ENCODE data around the gene ELOVL2. TPM values are rescaled to one million over a fixed set of nuclear protein-coding genes. Genes with fewer than 3 reads are reported as not detected.

The ELOVL2 gene
- total and polyA plus RNA-seq, 10 of the 15 experiments (the other 5 are each of a cell fraction or from before 2014, with no cell fraction given): 0.01 to 0.03 TPM; not detected in 8

DNA sequence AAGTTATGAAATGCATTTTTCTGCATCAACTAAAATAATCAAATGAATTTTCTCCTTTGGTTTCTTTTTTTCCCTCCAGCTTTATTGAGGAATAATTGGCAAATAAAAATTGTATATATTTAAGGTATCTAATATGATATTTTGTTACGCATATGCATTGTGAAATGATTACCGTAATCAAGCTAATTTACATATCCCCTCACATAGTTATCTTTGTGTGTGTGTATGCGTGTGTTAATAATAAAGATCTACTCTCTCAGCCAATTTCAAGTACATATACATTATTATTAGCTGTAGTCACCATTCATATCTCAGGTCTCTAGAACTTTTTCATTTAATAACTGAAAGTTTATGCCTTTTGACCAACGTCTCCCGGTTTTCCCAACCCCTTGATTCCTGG lies 96.1 kb downstream of the ELOVL2 start:
- no peak overlapping the region for H3K4me2 ChIP-seq (ENCODE audit: control insufficient read depth, insufficient read depth)
- no peak overlapping the region for H3K27ac ChIP-seq (ENCODE audit: control insufficient read depth, insufficient read depth)
- ChIA-PET RAD21 (ENCODE audit: unreplicated experiment) (no interaction called here), POLR2A (no interaction called here), SMC1A (ENCODE audit: uncharacterized antibody, unreplicated experiment) (interaction anchor here (0.9 to 1.6 kb wide), 3 partner anchors 121 to 548 kb away, joined by 3 to 4 read pairs (median 3); no protein-coding TSS in a partner anchor), CTCF (interaction anchor here (5.9 kb wide), 1 partner anchor 123 kb away, joined by 64 read pairs; no protein-coding TSS in a partner anchor)
- no peak for ATAC-seq
- no peak for DNase-seq (ENCODE audit: low read depth, low spot score)
- H3K79me2 ChIP-seq (ENCODE audit: control insufficient read depth, insufficient read depth, low read length): no peaks in the 10 kb centered on the region
- no peaks in the 10 kb centered on the region for H4K20me1 ChIP-seq (ENCODE audit: control insufficient read depth, insufficient read depth)
- 48% methylated on average over 5 of the region's 5 CpGs for WGBS (ENCODE audit: insufficient coverage, insufficient replicate concordance, low lambda C conversion rate, missing lambda C conversion rate)
- H3K27me3 ChIP-seq (replicated peaks in 1 of 2; ENCODE audit: control insufficient read depth in 2 of 2, insufficient read depth in 2 of 2, low read length in 1 of 2): no peaks in the 10 kb centered on the region
- H3K4me1 ChIP-seq (ENCODE audit: control insufficient read depth, insufficient read depth, low read length): no peaks in the 10 kb centered on the region
- H3K9me3 ChIP-seq (replicated peaks; ENCODE audit: control insufficient read depth, insufficient read depth, low read length): no peaks in the 10 kb centered on the region
- no peak for FAIRE-seq
- no peaks in the 10 kb centered on the region for H3K36me3 ChIP-seq (ENCODE audit: control insufficient read depth in 2 of 2, insufficient read depth in 2 of 2, low read length in 1 of 2)
- in situ Hi-C loops (cut with MboI): no loop called here
- TF ChIP-seq, protein P1, sequence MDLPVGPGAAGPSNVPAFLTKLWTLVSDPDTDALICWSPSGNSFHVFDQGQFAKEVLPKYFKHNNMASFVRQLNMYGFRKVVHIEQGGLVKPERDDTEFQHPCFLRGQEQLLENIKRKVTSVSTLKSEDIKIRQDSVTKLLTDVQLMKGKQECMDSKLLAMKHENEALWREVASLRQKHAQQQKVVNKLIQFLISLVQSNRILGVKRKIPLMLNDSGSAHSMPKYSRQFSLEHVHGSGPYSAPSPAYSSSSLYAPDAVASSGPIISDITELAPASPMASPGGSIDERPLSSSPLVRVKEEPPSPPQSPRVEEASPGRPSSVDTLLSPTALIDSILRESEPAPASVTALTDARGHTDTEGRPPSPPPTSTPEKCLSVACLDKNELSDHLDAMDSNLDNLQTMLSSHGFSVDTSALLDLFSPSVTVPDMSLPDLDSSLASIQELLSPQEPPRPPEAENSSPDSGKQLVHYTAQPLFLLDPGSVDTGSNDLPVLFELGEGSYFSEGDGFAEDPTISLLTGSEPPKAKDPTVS (IDR thresholded peaks at IDR 0.05; ENCODE audit: low read depth, low read length): no peak
- TF ChIP-seq NRF1 (conservative IDR thresholded peaks at IDR 0.05; ENCODE audit: low read depth, low read length) (no peak), BMI1 (IDR thresholded peaks at IDR 0.05; ENCODE audit: borderline replicate concordance) (no peak), MXI1 (IDR thresholded peaks at IDR 0.05; ENCODE audit: low read depth, low read length) (no peak), SMARCA5 (IDR thresholded peaks at IDR 0.05) (no peak), SMAD5 (IDR thresholded peaks at IDR 0.05; ENCODE audit: low read depth) (no peak), NR2F1 (conservative IDR thresholded peaks at IDR 0.05) (no peak), WRNIP1 (IDR thresholded peaks at IDR 0.05; ENCODE audit: borderline replicate concordance, low read depth, low read length) (no peak), CBFB (IDR thresholded peaks at IDR 0.05; ENCODE audit: low read depth) (no peak), JUND (IDR thresholded peaks at IDR 0.05; ENCODE audit: low read depth, low read length) (no peak), CHD4 (IDR thresholded peaks at IDR 0.05) (no peak), MTA2 (IDR thresholded peaks at IDR 0.05; ENCODE audit: low read depth) (no peak), SRF (IDR thresholded peaks at IDR 0.05; ENCODE audit: low read depth in 2 of 2, low read length in 2 of 2) (no peak), CHD1 (IDR thresholded peaks at IDR 0.05; ENCODE audit: low read depth, low read length) (no peak), TBL1XR1 (IDR thresholded peaks at IDR 0.05; ENCODE audit: low read depth, low read length) (no peak), ZNF622 (IDR thresholded peaks at IDR 0.05) (no peak)
- TF ChIP-seq, protein P2, sequence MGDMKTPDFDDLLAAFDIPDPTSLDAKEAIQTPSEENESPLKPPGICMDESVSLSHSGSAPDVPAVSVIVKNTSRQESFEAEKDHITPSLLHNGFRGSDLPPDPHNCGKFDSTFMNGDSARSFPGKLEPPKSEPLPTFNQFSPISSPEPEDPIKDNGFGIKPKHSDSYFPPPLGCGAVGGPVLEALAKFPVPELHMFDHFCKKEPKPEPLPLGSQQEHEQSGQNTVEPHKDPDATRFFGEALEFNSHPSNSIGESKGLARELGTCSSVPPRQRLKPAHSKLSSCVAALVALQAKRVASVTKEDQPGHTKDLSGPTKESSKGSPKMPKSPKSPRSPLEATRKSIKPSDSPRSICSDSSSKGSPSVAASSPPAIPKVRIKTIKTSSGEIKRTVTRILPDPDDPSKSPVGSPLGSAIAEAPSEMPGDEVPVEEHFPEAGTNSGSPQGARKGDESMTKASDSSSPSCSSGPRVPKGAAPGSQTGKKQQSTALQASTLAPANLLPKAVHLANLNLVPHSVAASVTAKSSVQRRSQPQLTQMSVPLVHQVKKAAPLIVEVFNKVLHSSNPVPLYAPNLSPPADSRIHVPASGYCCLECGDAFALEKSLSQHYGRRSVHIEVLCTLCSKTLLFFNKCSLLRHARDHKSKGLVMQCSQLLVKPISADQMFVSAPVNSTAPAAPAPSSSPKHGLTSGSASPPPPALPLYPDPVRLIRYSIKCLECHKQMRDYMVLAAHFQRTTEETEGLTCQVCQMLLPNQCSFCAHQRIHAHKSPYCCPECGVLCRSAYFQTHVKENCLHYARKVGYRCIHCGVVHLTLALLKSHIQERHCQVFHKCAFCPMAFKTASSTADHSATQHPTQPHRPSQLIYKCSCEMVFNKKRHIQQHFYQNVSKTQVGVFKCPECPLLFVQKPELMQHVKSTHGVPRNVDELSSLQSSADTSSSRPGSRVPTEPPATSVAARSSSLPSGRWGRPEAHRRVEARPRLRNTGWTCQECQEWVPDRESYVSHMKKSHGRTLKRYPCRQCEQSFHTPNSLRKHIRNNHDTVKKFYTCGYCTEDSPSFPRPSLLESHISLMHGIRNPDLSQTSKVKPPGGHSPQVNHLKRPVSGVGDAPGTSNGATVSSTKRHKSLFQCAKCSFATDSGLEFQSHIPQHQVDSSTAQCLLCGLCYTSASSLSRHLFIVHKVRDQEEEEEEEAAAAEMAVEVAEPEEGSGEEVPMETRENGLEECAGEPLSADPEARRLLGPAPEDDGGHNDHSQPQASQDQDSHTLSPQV (IDR thresholded peaks at IDR 0.05): no peak
- no peak overlapping the region for H3K4me3 ChIP-seq
- intact Hi-C loops (cut with micrococcal nuclease; ENCODE audit: unreplicated experiment): no loop called here
- BruUV-seq (replicated peaks): no TSS peak
- H3K9ac ChIP-seq (ENCODE audit: control insufficient read depth, insufficient read depth, low read length): no peak overlapping the region
- H2AFZ ChIP-seq (ENCODE audit: control insufficient read depth, low read depth, low read length): no peak overlapping the region

Data from GM12878 (cell line).